ENCODE data around the gene ERCC6L.

The ERCC6L gene, protein sequence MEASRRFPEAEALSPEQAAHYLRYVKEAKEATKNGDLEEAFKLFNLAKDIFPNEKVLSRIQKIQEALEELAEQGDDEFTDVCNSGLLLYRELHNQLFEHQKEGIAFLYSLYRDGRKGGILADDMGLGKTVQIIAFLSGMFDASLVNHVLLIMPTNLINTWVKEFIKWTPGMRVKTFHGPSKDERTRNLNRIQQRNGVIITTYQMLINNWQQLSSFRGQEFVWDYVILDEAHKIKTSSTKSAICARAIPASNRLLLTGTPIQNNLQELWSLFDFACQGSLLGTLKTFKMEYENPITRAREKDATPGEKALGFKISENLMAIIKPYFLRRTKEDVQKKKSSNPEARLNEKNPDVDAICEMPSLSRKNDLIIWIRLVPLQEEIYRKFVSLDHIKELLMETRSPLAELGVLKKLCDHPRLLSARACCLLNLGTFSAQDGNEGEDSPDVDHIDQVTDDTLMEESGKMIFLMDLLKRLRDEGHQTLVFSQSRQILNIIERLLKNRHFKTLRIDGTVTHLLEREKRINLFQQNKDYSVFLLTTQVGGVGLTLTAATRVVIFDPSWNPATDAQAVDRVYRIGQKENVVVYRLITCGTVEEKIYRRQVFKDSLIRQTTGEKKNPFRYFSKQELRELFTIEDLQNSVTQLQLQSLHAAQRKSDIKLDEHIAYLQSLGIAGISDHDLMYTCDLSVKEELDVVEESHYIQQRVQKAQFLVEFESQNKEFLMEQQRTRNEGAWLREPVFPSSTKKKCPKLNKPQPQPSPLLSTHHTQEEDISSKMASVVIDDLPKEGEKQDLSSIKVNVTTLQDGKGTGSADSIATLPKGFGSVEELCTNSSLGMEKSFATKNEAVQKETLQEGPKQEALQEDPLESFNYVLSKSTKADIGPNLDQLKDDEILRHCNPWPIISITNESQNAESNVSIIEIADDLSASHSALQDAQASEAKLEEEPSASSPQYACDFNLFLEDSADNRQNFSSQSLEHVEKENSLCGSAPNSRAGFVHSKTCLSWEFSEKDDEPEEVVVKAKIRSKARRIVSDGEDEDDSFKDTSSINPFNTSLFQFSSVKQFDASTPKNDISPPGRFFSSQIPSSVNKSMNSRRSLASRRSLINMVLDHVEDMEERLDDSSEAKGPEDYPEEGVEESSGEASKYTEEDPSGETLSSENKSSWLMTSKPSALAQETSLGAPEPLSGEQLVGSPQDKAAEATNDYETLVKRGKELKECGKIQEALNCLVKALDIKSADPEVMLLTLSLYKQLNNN

DNA sequence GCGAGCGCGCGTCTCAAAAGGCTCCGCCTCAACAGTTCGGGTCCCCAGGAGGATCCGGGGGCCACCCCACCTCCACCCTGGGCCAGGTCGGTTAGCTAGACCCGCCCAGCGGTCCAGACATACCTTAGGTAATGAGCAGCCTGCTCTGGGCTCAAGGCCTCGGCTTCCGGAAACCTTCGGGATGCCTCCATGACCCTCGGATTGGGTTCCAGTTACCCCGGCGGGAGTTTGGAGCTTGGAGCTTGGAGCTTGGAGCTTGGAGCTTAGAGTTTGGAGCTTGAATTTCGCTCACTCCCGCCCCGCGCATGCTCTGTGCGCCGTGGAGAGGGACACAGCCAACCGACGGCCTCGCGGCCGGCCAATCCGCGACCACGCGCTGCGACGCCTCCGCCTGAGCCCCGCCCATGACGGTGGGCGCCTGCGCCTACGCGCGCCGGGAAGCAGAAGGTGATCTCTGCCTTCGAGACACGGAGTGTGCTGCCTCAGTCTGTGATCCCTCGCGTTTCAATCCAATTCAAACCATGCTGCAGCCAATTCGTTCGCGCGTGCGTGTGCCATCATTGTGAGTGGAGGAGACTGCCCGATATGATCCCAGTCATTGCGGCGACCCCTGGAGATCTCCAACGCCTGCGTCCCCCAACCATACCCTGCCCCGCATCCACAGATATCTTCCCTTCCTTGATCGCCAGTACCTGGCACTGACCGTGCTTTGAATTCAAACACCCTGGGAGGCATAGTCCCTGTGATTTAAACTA lies at the start of gene ERCC6L:
ERCC6L (minus strand) TSS at position 307 of the 755 bp plus-strand sequence; CDS start at position 191, 116 bp downstream.
- peak; percentile 69 for DNase-seq (ENCODE audit: low read depth)

DNA sequence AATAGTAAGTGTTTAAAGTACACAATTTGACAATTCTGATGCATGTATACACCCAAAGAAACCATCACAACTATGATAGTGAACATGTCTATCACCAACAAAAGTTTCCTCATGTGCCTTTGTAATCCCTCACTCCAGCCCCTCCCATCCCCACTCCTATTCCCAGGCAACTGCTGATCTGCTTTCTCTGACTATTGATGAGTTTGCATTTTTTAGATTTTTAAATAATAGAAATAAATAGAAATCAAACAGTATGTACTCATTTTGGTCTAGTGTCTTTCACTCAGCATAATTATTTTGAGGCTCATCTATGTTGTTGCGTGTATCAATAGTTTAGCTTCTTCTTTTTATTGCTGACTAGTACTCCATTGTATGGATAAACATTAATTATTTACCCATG lies 43.5 kb upstream of the ERCC6L start:
- DNase-seq (ENCODE audit: low read depth), result no peak

DNA sequence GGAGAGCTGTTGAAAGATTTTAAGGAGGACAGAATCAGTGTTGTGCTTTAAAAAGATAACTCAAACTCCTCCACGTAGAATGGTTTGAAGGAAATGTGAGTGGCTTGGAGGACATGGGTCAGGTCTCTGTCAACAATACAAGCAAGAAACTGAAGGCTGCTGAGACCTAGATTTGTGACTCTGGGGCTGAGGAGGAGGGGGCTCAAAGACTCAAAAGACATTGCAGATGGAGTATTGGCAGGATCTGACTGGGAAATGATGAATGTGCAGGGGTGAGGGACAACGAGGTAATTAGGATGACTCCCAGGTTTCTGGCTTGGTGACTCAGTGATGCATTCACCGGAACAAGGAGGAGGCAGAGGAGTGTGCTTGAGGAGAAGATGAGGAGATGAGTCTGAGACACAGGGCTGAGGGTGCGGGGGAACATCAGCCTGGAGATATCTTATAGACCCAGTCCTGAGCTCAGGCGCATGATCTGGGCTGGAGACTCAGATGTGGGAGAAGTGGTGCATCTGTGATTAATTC lies 41.6 kb upstream of the ERCC6L start:
- no peak for DNase-seq (ENCODE audit: low read depth)

DNA sequence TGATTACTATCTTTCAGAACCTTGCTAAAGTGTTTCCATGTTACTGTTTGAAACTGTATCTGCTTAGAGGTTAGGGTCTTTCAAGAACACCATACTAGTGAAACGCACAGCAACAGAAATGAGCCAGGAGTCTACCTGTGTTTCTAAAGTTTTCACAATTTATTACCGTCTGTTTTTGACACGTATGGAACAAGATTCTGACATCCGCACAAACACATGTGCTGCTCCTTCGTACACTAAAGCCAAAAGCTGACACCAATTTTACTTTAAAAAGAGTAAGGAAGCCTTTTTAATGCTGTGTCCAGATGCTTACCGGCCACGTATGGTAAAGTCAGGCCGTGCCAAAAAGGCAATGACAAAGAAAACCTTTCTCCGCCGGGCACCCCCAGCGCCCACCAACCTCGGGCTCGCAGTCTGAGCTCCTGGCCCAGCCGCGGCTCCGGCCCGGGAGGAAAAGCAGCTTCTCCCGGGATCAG lies 37.7 kb upstream of the ERCC6L start:
- no peak for DNase-seq (ENCODE audit: low read depth)

DNA sequence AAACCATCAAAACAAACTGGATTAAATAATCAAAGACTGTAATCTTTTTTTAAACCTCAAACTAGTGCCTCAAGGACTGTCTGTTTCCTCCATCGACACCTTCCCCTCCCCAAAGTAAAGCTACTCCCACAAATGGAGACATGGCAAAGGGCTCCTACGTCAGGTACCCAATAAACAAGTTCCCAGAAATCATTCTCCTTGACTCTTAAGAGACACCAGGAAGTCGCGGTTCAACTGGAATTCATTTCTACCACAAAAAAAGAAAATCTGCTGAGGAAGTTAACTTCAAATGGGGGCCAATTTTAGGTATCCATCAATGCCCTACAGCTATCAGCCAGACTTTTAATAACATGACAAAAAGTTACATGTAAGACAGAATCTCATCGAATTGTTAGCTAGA lies 35.7 kb upstream of the ERCC6L start:
- no peak for DNase-seq (ENCODE audit: low read depth)

DNA sequence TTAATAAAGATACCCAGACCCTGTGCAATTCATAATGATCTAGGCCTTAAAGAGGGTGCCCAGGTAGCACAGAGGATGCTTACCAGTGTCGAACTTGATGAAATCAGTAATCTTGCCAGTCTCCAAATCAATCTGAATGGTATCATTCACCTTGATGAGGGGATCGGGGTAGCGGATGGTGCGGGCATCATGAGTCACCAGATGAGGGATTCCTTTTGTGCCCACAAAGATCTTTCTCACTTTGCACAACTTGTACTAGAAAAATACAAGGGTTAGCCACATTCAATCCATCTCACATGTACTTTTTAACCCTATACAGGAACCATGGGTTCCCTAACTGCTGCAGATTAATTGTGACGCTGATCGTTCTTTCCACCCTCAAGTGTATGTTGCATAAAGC lies 34.9 kb upstream of the ERCC6L start:
- no peak for DNase-seq (ENCODE audit: low read depth)

DNA sequence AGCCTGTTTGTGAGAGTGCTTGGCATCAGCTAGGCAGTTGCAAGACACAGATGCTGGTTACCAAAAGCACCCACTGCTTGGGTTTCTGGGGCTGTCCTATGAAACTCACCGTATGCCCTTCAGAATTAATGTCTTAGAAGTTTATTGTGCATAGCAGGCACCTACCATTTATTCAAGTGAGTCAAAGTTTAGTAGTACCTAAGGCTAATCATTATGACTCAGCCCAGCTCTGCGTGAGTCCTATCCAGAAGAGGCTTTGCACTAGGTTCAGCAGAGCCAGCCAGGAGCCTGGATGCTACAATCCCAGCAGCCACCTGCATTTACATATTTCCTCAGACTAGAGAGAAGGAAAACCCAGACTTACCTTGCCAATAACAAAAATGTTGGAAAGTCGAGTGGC lies 34.0 kb upstream of the ERCC6L start:
- DNase-seq (ENCODE audit: low read depth), result no peak

DNA sequence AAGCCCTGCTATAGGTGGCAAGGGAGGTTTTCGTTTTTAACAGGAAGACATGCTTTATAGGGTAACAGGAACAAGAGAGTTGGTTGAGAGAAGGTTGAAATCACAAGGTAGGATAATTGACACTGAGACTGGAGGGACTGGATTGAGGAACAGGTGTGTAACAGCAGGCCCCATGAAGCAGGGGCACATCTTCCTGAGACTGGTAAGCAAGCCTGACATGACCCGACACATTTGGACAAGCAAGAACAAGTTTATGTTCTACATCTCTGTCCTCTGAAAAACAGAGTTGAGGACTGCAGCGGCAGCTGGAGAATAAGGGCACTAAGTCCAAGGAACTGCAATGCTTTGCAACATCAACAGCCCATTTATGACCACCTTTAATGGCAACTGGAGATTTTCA lies 33.0 kb upstream of the ERCC6L start:
- no peak for DNase-seq (ENCODE audit: low read depth)

DNA sequence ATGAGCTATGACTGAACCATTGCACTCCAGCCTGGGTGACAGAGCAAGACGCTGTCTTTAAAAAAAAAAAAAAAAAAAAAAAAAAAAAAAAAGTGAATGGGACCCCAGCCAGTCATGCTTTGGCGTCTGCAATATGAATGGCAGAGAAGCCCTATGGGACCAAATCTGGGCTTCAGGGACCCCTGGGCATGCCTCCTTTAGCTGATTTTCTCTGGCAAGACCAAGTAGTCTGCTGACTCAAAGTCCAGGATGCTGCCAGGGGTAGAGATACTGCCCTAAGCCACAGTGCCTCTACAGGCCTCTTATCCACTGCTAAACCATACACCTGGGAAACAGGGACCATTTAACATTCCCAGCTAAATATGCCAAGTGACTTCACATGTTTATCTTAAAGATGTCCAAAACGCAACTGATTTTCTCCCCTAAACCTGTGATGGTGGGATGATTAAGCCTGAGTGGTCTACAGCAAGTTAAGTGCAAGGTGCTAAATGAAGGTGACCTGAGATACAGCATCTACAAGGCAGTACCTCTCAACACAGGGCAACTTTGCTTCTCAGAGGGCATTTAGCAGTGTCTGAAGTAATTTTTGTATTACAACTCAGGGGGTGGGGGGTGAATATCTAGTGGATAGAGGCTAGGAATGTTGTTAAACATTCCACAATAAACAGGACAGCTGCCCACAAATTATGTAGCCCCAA lies 32.4 kb upstream of the ERCC6L start:
- no peak for DNase-seq (ENCODE audit: low read depth)

DNA sequence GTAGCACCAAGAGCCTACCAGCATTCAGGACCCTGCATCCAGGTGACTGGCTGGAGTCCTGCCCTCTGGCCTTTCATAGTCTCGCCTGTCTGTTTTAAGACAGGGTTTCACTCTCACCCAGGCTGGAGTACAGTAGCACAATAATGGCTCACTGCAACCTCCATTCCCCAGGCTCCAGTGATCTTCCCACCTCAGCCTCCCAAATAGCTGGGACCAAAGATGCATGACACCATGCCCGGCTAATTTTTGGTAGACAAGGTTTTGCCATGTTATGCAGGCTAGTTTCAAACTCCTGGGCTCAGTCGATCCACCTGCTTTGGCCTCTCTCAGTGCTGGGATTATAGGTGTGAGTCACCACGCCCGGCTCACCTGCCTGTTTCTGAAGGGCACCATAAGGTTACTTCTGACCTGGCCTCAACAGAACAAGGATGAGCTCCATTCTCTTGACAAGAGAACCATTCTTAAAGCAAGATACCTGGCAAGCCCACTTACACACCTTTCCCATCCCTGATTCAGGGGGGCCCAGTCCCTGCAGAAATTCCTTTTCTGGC lies 31.6 kb upstream of the ERCC6L start:
- DNase-seq (ENCODE audit: low read depth), result no peak

DNA sequence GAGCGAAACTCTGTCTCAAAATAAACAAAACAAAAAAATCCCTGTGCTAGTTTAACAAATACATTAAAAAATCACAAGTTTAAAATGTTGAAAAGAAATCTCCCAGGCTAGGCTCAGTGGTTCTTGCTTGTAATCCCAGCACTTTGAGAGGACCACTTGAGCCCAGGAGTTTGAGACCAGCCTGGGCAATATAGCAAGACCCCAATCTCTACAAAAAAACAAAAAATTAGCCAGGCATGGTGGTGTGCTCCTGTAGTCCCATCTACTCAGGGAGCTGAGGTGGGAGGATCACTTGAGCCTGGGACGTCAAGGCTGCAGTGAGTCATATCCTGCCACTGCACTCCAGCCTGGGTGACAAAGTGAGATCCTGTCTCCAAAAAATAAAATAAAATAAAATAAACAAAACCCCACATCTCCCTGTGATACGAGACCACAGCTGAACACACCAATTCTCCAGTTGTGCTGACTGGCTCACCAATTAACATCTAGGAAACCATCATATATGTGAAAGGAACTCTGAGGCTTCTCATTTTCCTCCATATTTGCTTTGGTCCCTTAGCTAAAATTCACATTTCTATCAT lies 30.9 kb upstream of the ERCC6L start:
- no peak for DNase-seq (ENCODE audit: low read depth)

DNA sequence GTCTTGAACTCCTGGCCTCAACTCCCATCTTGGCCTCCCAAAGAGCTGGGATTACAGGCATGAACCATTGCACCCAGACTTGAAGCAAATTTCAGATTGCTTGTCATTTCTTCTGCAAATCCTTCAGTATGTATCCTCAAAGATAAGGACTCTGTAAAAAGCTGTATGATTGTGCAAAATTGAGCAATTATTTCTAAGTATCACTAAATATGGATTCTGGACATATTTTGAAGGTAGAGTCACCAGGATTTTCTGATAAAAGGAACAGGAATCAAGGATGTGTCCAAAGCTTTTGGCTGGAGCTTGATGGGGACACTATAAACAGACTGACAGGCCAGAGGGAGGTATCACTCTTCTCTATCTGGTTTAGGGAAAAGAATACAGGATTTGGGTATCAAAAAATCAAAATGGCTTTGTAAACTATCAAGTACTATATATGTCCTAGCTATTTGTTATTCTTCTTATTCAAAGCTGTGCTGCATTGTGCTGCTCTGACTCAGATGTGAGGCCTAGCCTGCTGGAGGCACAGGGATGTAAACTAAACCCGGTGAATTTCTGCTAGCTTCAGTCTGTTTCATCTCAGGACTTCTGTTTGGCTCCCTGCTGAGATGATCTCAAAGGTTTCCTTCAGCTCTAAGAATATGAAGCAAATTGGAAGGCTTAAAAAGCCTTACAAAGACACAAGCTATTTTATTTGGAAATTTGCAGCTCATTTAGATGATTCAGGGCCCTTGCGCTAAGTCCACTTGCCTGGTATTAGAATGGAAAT lies 30.0 kb upstream of the ERCC6L start:
- DNase-seq (ENCODE audit: low read depth), result no peak

DNA sequence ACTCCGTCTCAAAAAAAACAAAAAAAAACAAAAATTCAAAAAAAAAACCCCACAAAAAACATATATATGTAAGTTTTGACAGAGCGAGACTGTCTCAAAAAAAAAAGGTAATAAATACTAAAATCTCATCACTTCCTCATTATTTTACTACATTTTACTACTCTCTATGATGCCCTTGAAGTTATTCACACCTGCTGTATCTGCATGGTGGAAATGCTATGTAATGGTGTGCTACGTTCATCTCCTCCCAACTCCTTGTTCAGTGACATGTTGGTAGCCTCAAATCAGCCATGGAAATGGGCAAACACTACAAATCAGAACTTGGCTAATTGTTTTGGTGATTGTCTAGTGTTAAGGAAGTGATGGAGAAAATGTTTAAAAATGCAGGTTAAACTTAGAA lies 26.4 kb upstream of the ERCC6L start:
- no peak for DNase-seq (ENCODE audit: low read depth)

DNA sequence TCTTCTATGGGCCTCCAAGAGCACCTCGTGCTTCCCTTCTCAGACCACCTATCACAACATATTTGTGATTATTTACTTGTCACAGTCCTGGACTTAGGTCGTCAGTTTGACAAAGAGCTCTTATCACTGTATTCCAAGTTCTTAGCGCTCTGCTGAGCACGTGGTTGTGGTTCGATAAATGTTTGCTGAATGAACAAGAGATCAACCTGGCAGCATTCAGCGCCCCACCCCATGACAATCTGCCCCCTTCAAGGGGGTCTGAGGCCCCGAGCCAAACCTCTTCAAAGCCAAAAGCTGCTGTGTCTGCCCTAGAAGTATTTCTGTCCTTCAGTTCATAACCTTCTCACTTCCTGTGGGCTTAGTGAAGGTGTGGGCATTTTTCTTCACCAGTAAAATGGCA lies 23.2 kb upstream of the ERCC6L start:
- DNase-seq (ENCODE audit: low read depth), result no peak

DNA sequence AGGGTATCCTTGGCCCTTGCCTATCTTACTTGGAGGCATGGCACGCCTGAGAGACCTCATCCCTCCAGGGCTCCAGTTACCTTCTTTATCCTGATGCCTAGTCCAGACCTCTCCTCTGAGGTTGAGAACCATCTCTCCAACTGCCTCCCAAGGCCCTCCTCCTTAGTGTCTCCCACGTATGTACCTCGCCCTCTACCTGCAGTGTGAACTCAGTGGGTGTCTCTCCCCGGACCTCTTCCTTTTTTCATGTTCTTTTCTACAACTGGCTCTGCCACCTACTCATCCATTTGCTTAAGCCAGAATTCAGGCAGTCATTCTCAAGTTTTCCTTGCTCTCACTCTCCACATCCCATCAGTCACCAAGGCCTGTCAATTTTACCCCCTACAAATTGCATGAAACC lies 21.6 kb upstream of the ERCC6L start:
- DNase-seq (ENCODE audit: low read depth), result no peak

DNA sequence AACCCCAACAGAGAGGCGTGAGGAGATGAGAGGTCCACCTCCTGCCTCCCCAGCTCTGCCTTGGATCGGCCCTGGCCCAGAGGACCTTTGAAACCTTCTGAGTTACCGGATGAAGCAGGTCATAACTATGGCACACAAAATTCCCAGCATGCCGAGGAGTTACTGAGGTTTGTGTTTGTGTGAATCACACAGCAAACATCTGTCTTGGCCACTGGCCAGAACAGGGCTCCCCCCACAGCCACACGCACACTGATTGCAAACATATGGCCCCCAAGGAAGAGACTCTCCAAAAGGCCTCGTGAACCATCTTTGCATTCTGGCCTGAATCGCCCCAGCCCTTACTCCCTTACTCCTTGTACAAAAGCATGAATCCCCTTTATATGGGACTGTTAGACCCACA lies 19.3 kb upstream of the ERCC6L start:
- DNase-seq (ENCODE audit: low read depth), result no peak

DNA sequence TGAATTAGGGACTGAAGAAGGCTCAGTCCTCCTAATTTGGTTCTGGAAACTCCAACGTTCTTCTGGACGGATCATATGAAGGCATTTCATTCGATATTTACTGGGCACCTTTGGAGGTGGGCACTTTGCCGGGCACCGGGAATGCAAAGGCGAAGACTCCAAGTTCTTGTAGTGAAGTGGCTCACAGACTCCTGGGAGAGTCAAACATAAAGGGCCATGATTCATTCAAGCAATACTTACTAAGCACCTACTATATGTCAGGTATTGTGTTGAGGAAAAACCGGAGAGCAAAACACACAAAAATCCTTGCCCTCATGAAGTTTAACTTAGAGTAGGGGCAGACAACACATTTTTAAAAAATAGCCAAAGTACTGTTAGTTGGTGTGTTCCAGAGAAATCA lies 17.0 kb upstream of the ERCC6L start:
- no peak for DNase-seq (ENCODE audit: low read depth)

DNA sequence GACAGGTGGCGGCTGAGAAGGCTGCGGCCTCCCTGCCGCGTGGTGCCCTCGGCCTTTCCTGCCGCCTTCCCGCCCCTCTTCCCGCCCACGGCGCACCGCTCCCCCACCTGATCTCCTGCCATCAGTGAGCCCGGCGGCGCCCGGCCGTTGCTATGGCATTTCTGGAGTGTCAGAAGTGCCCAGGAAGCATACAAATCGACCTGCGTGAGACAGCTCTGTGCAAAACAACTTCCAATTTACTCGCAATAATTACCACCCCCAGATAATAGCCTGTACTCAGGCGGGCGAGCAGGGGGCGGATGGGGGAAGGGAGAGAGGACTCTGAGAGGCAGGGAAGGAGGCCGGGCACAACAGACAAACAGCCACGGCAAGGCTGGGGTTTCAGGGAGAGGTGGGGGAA lies 16.6 kb upstream of the ERCC6L start:
- no peak for DNase-seq (ENCODE audit: low read depth)

DNA sequence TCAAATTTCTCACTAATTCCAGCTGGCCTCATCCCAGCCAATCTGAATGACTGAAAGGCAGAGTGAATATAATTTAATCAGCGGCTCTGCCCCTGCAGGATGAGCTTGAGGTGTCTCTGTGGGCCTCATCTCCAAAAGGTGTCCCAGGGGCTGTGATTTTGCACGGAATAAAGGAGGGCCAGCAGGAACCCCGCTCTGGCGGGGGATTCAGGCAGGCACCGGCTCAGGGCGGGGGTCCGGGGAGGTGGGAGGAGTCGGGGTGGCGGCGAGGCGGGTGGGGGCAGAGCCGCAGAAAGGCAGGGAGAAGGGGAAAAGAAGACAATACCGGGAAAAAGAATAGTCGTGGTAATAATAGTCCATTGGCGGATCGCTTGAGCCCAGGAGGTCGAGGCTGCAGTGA lies 16.0 kb upstream of the ERCC6L start:
- no peak for DNase-seq (ENCODE audit: low read depth)

All from stimulated activated CD8-positive, alpha-beta memory T cell treated with anti-CD3 and anti-CD28 coated beads, Interleukin-7, amount 100 ng/mL, for 24 hours (primary cell).